GM12878 (cell line): ENCODE measurements around the gene RGP1. TPM values are rescaled to one million over a fixed set of nuclear protein-coding genes. Genes with fewer than 3 reads are reported as not detected.
A peak's percentile ranks its signal among the peaks of the same experiment; 100 is the strongest.

Source experiments
- ATAC-seq: fragments of 200-7000 bp; cut with Tn5 transposase; 3 replicates; pipeline ENCODE4 v1.9.1; 2020; ENCODE audit warnings: mild to moderate bottlenecking, moderate library complexity
- BruUV-seq: library from RNA; stranded (reverse); fragments of 400-500 nt; replicated peaks from 2 replicates; lab custom pipeline; 2021; lab: Mats Ljungman, UMichigan
- CTCF ChIA-PET: fragments of 300-600 bp; sonication (Branson Sonifier 250); formaldehyde crosslinking; extraction: SDS; loops from one replicate; lab custom pipeline; 2021; ENCODE audit warnings: inconsistent platforms; lab: Yijun Ruan, JAX
- POLR2A ChIA-PET: fragments of 350-600 bp; formaldehyde crosslinking; extraction: SDS; loops from one replicate; lab custom pipeline; 2021; ENCODE audit warnings: inconsistent platforms; lab: Charles Lee
- RAD21 ChIA-PET: fragments of 300-600 bp; sonication (Branson Sonifier 250); formaldehyde crosslinking; loops from one replicate; lab custom pipeline; 2023; ENCODE audit warnings: antibody characterized with exemption; ENCODE audit not compliant: unreplicated experiment; lab: Charles Lee
- SMC1A ChIA-PET: fragments of 300-600 bp; sonication (Branson Sonifier 250); formaldehyde crosslinking; loops from one replicate; lab custom pipeline; 2023; ENCODE audit not compliant: unreplicated experiment, uncharacterized antibody; lab: Charles Lee
- DNase-seq: peaks from one replicate; pipeline ENCODE4 v3.0.0-alpha.2; 2011; ENCODE audit warnings: low read depth, low spot score
- FAIRE-seq: peaks from 3 replicates; lab custom pipeline; 2011; peaks lifted over from hg19 to GRCh38; lab: Jason Lieb, UNC
- H2AFZ ChIP-seq: 2 replicates; pipeline ENCODE4 v1.6.0; 2011; ENCODE audit warnings: low read depth, low read length, control low read depth; ENCODE audit not compliant: control insufficient read depth
- H3K27ac ChIP-seq: 2 replicates; pipeline ENCODE4 v1.5.1; 2011; ENCODE audit warnings: control low read depth; ENCODE audit not compliant: control insufficient read depth, insufficient read depth
- H3K27me3 ChIP-seq, 2 experiments: replicated peaks in 1 of 2; 2 replicates each; pipeline versions ENCODE4 v1.6.0 to v1.6.1; 2011; ENCODE audit warnings: low read length in 1 of 2; ENCODE audit not compliant: control insufficient read depth in 2 of 2, insufficient read depth in 2 of 2
- H3K36me3 ChIP-seq, 2 experiments: 2 replicates each; pipeline ENCODE4 v1.5.1; 2011; ENCODE audit warnings: low read length in 1 of 2; ENCODE audit not compliant: control insufficient read depth in 2 of 2, insufficient read depth in 2 of 2
- H3K4me1 ChIP-seq: 2 replicates; pipeline ENCODE4 v1.6.1; 2011; ENCODE audit warnings: mild to moderate bottlenecking, low read length, moderate library complexity, mixed read lengths; ENCODE audit not compliant: control insufficient read depth, insufficient read depth
- H3K4me2 ChIP-seq: 2 replicates; pipeline ENCODE4 v1.6.0; 2011; ENCODE audit warnings: control low read depth; ENCODE audit not compliant: control insufficient read depth, insufficient read depth
- H3K4me3 ChIP-seq: fragments of 200-600 bp; sonication (generic); 2 replicates; pipeline ENCODE4 v1.5.1; 2016
- H3K79me2 ChIP-seq: 2 replicates; pipeline ENCODE4 v1.6.0; 2011; ENCODE audit warnings: low read length; ENCODE audit not compliant: control insufficient read depth, insufficient read depth
- H3K9ac ChIP-seq: 2 replicates; pipeline ENCODE4 v1.8.0; 2011; ENCODE audit warnings: low read length, control low read depth, mixed read lengths; ENCODE audit not compliant: control insufficient read depth, insufficient read depth
- H3K9me3 ChIP-seq: replicated peaks from 3 replicates; pipeline ENCODE4 v1.5.1; 2011; ENCODE audit warnings: mild to moderate bottlenecking, low read length; ENCODE audit not compliant: control insufficient read depth, insufficient read depth
- H4K20me1 ChIP-seq: 2 replicates; pipeline ENCODE4 v1.6.0; 2011; ENCODE audit not compliant: control insufficient read depth, insufficient read depth
- BHLHE40 ChIP-seq, 2 experiments: fragments of 450-650 bp in 1 of 2; IDR thresholded peaks; 2 replicates each; pipeline ENCODE4 v1.6.1; 2011 to 2017; ENCODE audit warnings: low read depth in 2 of 2, borderline replicate concordance in 1 of 2, improper control_type of control experiment in 1 of 2, low read length in 1 of 2, mild to moderate bottlenecking in 1 of 2
- CEBPB ChIP-seq, 2 experiments: fragments of 150-350 bp in 1 of 2; IDR thresholded peaks; 2 replicates each; pipeline ENCODE4 v1.6.1; 2012 to 2014; ENCODE audit warnings: low read depth in 2 of 2, low read length in 2 of 2, borderline replicate concordance in 1 of 2, inconsistent platforms in 1 of 2
- CHD2 ChIP-seq: IDR thresholded peaks from 2 replicates; pipeline ENCODE4 v1.6.1; 2011; ENCODE audit warnings: low read depth, low read length, improper control_type of control experiment, borderline replicate concordance
- CREM ChIP-seq: IDR thresholded peaks from 2 replicates; pipeline ENCODE4 v1.6.1; 2014; ENCODE audit warnings: antibody characterized with exemption, low read depth
- CTCF ChIP-seq, 3 experiments: IDR thresholded peaks in 2 of 3; conservative IDR thresholded peaks in 1 of 3; 2 replicates each; pipeline ENCODE4 v1.5.1; 2011; ENCODE audit warnings: low read depth in 3 of 3, low read length in 3 of 3, mild to moderate bottlenecking in 3 of 3, control low read depth in 2 of 3, moderate library complexity in 2 of 3, inconsistent platforms in 1 of 3, mixed read lengths in 1 of 3; ENCODE audit not compliant: control insufficient read depth in 2 of 3, insufficient read depth in 1 of 3; ENCODE audit errors: extremely low read depth in 1 of 3
- DPF2 ChIP-seq: fragments of 450-650 bp; IDR thresholded peaks from 2 replicates; pipeline ENCODE4 v1.6.1; 2017; ENCODE audit warnings: mild to moderate bottlenecking
- E4F1 ChIP-seq: fragments of 450-650 bp; IDR thresholded peaks from 2 replicates; pipeline ENCODE4 v1.6.1; 2018; ENCODE audit warnings: borderline replicate concordance, mild to moderate bottlenecking; ENCODE audit not compliant: partially characterized antibody
- HDGF ChIP-seq: fragments of 450-650 bp; IDR thresholded peaks from 2 replicates; pipeline ENCODE4 v1.6.1; 2016; ENCODE audit warnings: antibody characterized with exemption
- IRF4 ChIP-seq: IDR thresholded peaks from 2 replicates; pipeline ENCODE4 v1.6.1; 2011; ENCODE audit warnings: low read depth, low read length
- MEF2B ChIP-seq: fragments of 450-650 bp; IDR thresholded peaks from 2 replicates; pipeline ENCODE4 v1.6.1; 2018; ENCODE audit warnings: mild to moderate bottlenecking, moderate library complexity; ENCODE audit not compliant: partially characterized antibody, poor library complexity, severe bottlenecking
- NBN ChIP-seq: fragments of 450-650 bp; IDR thresholded peaks from 2 replicates; pipeline ENCODE4 v1.6.1; 2016
- NFYB ChIP-seq: IDR thresholded peaks from 2 replicates; pipeline ENCODE4 v1.6.1; 2011; ENCODE audit warnings: low read depth, mild to moderate bottlenecking, low read length, improper control_type of control experiment, moderate library complexity; ENCODE audit not compliant: insufficient read depth
- NR2C2 ChIP-seq: IDR thresholded peaks from 2 replicates; pipeline ENCODE4 v1.6.1; 2011; ENCODE audit warnings: borderline replicate concordance, low read depth; ENCODE audit not compliant: control insufficient read depth, insufficient read length
- NRF1 ChIP-seq: conservative IDR thresholded peaks from 2 replicates; pipeline ENCODE4 v1.6.1; 2011; ENCODE audit warnings: mild to moderate bottlenecking, low read depth, low read length, improper control_type of control experiment
- PML ChIP-seq: IDR thresholded peaks from 2 replicates; pipeline ENCODE4 v1.6.1; 2012; ENCODE audit warnings: low read length, inconsistent platforms
- POLR2AphosphoS2 ChIP-seq: IDR thresholded peaks from 2 replicates; pipeline ENCODE4 v1.6.1; 2011; ENCODE audit warnings: low read depth, mild to moderate bottlenecking, low read length, improper control_type of control experiment, moderate library complexity
- RAD21 ChIP-seq: IDR thresholded peaks from 2 replicates; pipeline ENCODE4 v1.6.1; 2011; ENCODE audit warnings: mild to moderate bottlenecking, low read depth, low read length, moderate library complexity; ENCODE audit not compliant: insufficient read depth
- RFX5 ChIP-seq: IDR thresholded peaks from 2 replicates; pipeline ENCODE4 v1.6.1; 2011; ENCODE audit warnings: low read depth, low read length, improper control_type of control experiment
- SRF ChIP-seq, 2 experiments: IDR thresholded peaks; 2 replicates each; pipeline ENCODE4 v1.6.1; 2011; ENCODE audit warnings: low read depth in 2 of 2, low read length in 2 of 2, mild to moderate bottlenecking in 1 of 2, moderate library complexity in 1 of 2
- WGBS: methylation state at CpG from one replicate; pipeline ENCODE4 v1.1.6; 2016; ENCODE audit warnings: low lambda C conversion rate; ENCODE audit not compliant: insufficient replicate concordance, insufficient coverage; ENCODE audit errors: missing lambda C conversion rate; 5-methylcytosine and 5-hydroxymethylcytosine counted together
- in situ Hi-C: fragments of 300-500 bp; cut with MboI; formaldehyde crosslinking; loops from 9 replicates; pipeline ENCODE4 v1.14.3; 2018; ENCODE audit warnings: mixed read lengths
- intact Hi-C: fragments of 100-400 bp; cut with micrococcal nuclease; formaldehyde crosslinking; loops from one replicate; pipeline ENCODE4 v1.14.2; 2022; ENCODE audit not compliant: unreplicated experiment
- polyA plus RNA-seq, 11 experiments: library from polyadenylated mRNA; depleted of rRNA in 4 of 11; unstranded in 6 of 11; stranded (reverse) in 5 of 11; fragments of >200 nt; fragmentation: Nextera tagmentation in 4 of 11; fragmentation: Illumina TruSeq in 1 of 11; extraction: Ambion mirVana in 4 of 11; extraction: Trizol in 1 of 11; gene quantifications; 1 replicate in 1 of 11; 2 replicates in 10 of 11; pipeline versions ENCODE4 v1.2.1 to v1.2.3, GENCODE V29; 2011 to 2016; ENCODE audit warnings: inconsistent platforms in 2 of 11, missing spikeins in 2 of 11, low read depth in 1 of 11
- total RNA-seq, 4 experiments: library from RNA; depleted of rRNA in 3 of 4; stranded (reverse); fragments of >200 nt in 3 of 4; fragmentation: Illumina TruSeq in 1 of 4; extraction: Trizol in 1 of 4; gene quantifications; 2 replicates each; pipeline versions ENCODE4 v1.2.1 to v1.2.3, GENCODE V29; 2013 to 2021

Gene RGP1
- total and polyA plus RNA-seq, 10 of the 15 experiments (the other 5 are each of a cell fraction or from before 2014, with no cell fraction given), result 0.44 to 14.9 (median 7.4) TPM

- ChIA-PET SMC1A (interaction anchor here (0.8 to 8.0 kb wide), 21 partner anchors 11 to 123 kb away, joined by 3 to 145 read pairs (median 7); partner anchors contain the start of genes ARHGEF39, CCDC107, GBA2 and MSMP), POLR2A (interaction anchor here (0.9 to 8.1 kb wide), 9 partner anchors 13 to 123 kb away, joined by 4 to 163 read pairs (median 10); partner anchors contain the start of genes ARHGEF39, CCDC107, GBA2 and HINT2), CTCF (interaction anchor here (0.6 to 9.5 kb wide), 34 partner anchors 8 to 173 kb away, joined by 3 to 183 read pairs (median 6); partner anchors contain the start of genes ARHGEF39, CCDC107, GBA2 and HINT2), RAD21 (interaction anchor here (0.7 to 8.6 kb wide), 15 partner anchors 10 to 122 kb away, joined by 3 to 133 read pairs (median 15); partner anchors contain the start of genes ARHGEF39, CCDC107, CD72 and GBA2)
- FAIRE-seq (no peak), ATAC-seq (peak; percentile 80), DNase-seq (no peak)
- H3K4me2 ChIP-seq, result peak overlapping the region; percentile 99
- BruUV-seq, result no TSS peak
- in situ Hi-C loops (loop anchor here (5.0 kb wide), 1 partner anchor 120 kb away; the partner anchor contains the start of gene TESK1), intact Hi-C loops (loop anchor here (10.0 kb wide), 1 partner anchor 652 kb away; the partner anchor contains the start of genes FANCG and VCP)
- no peaks in the 10 kb centered on the region for H4K20me1 ChIP-seq
- H3K36me3 ChIP-seq, result peaks cover 24 to 30% of the 10 kb centered on the region in 2 experiments
- H3K27ac ChIP-seq, result peak overlapping the region; percentile 92
- H3K9ac ChIP-seq, result peak overlapping the region; percentile 90; the same call in 1 of the 2 replicates
- peaks cover 23% of the 10 kb centered on the region for H3K4me1 ChIP-seq
- H3K4me3 ChIP-seq, result peak overlapping the region; percentile 93
- no peak overlapping the region for H2AFZ ChIP-seq
- WGBS, result 7% methylated on average over 3 of the region's 3 CpGs
- peaks cover 62% of the 10 kb centered on the region for H3K79me2 ChIP-seq
- no peaks in the 10 kb centered on the region for H3K27me3 ChIP-seq
- TF ChIP-seq SRF (IDR thresholded peaks at IDR 0.05; ENCODE audit: low read depth in 2 of 2, low read length in 2 of 2), result no peak
- no peak for TF ChIP-seq NR2C2
- peak; percentile 79 for TF ChIP-seq CREM
- TF ChIP-seq NFYB, result peak; percentile 84
- TF ChIP-seq DPF2, result no peak
- TF ChIP-seq PML, result no peak
- TF ChIP-seq NRF1, result no peak
- 0 out of 2 replicates have a peak, but pooled peaks have one; percentile 17 for TF ChIP-seq RAD21
- peak; percentile 40 to 46 (median 42); a peak in 5 of 6 replicates for TF ChIP-seq CTCF (IDR thresholded peaks at IDR 0.05 in 2 of 3, conservative IDR thresholded peaks at IDR 0.05 in 1 of 3; ENCODE audit: control insufficient read depth in 2 of 3, extremely low read depth in 1 of 3, insufficient read depth in 1 of 3, low read depth in 3 of 3, low read length in 3 of 3)
- 0 out of 2 replicates have a peak, but pooled peaks have one; percentile 32 for TF ChIP-seq CHD2
- no peak for TF ChIP-seq E4F1
- TF ChIP-seq RFX5, result peak; percentile 98
- TF ChIP-seq BHLHE40 (IDR thresholded peaks at IDR 0.05; ENCODE audit: borderline replicate concordance in 1 of 2, low read depth in 2 of 2, low read length in 1 of 2), result peak; percentile 30 to 41; a peak in 2 of 4 replicates
- no peak for TF ChIP-seq MEF2B
- TF ChIP-seq POLR2AphosphoS2, result no peak
- TF ChIP-seq HDGF, result peak; percentile 87
- no peak for TF ChIP-seq IRF4
- peak in 1 of 2 experiments; percentile 49; a peak in 1 of 4 replicates for TF ChIP-seq CEBPB (IDR thresholded peaks at IDR 0.05; ENCODE audit: borderline replicate concordance in 1 of 2, low read depth in 2 of 2, low read length in 2 of 2)
- 0 out of 2 replicates have a peak, but pooled peaks have one; percentile 48 for TF ChIP-seq NBN
- TF ChIP-seq, all 136 proteins: peak for 10
- no peaks in the 10 kb centered on the region for H3K9me3 ChIP-seq
Observed at GRCh38 chr9:35726931-35727330, 22.2 kb upstream of the RGP1 start.
